Heart left ventricle (tissue), 13 donors: Measurements from ENCODE around the gene LPO.

ENCODE experiments used
- CTCF ChIP-seq, 12 donors: fragments of 200-600 bp; sonication (generic) in 4 of 12; IDR thresholded peaks; one replicate each; pipeline versions ENCODE4 v1.5.0 to v1.8.0; 2018 to 2022; ENCODE audit warnings: antibody characterized with exemption in 12 of 12, mild to moderate bottlenecking in 5 of 12
- POLR2A ChIP-seq, 2 donors: fragments of 450-650 bp; IDR thresholded peaks; one replicate each; pipeline ENCODE4 v1.6.1; 2017; ENCODE audit warnings: antibody characterized with exemption in 2 of 2, mild to moderate bottlenecking in 2 of 2, moderate library complexity in 2 of 2
- donor health status: ischemic (EF 13 %, LVEDD 7.1; RV severe dilation, severe dysfunction).
- donor health status: DM: no; HTN: yes; CAD: no.
- donor health status: DM: no; HTN: no; CAD: no.
- donor health status: ischemic (EF 25% LVEDD 6.9; RV normal size, moderate dysfunction).
- donor health status: ischemic (EF 25% LVEDD 5.7; RV mildly dilated, moderate dysfunction).
- donor health status: ischemic (EF 35%, LVEDD 5.7; RV mildly dilated, moderate dysfunction).
- donor health status: nonischemic (EF 11% LVEDD 7.7; RV severe dilation, severe dysfunction).
- donor health status: DM: yes; HTN: yes; CAD: no.
- donor health status: PGD.
- donor health status: ischemic (EF 29% LVEDD 5.4; RV normal size, mild dysfunction).
- donor health status: nonischemic (EF 23%, LVEDD 6.1; RV moderate dilation, normal function).

GRCh38 chr17:58265902-58266875 is 27.8 kb downstream of the LPO start:
- TF ChIP-seq CTCF (IDR thresholded peaks at IDR 0.05) = no peak
- no peak for TF ChIP-seq POLR2A (IDR thresholded peaks at IDR 0.05)
